Heart right ventricle (tissue), 16 donors: ENCODE results near the gene IMMT. TPM values are rescaled to one million over a fixed set of nuclear protein-coding genes. Genes with fewer than 3 reads are reported as not detected.

Experiments used
- ATAC-seq, 8 donors: fragments of 200-7000 bp; cut with Tn5 transposase; one replicate each; pipeline ENCODE4 v1.9.1; 2020; ENCODE audit warnings: mild to moderate bottlenecking in 8 of 8, moderate library complexity in 8 of 8, moderate number of reproducible peaks in 1 of 8
- DNase-seq, 2 donors: peaks; one replicate each; pipeline ENCODE4 v3.0.0-alpha.2; 2020
- H3K27ac ChIP-seq, 10 donors: fragments of 200-600 bp; sonication (generic) in 2 of 10; one replicate each; pipeline versions ENCODE4 v1.5.0 to v1.8.0; 2020 to 2022; ENCODE audit warnings: mild to moderate bottlenecking in 3 of 10
- H3K27me3 ChIP-seq, 7 donors: fragments of 200-600 bp; one replicate each; pipeline ENCODE4 v1.8.0; 2021 to 2022; ENCODE audit warnings: mild to moderate bottlenecking in 2 of 7
- H3K36me3 ChIP-seq, 9 donors: fragments of 200-600 bp; sonication (generic) in 1 of 9; one replicate each; pipeline versions ENCODE4 v1.5.0 to v1.8.0; 2020 to 2022; ENCODE audit warnings: mild to moderate bottlenecking in 2 of 9
- H3K4me1 ChIP-seq, 9 donors: fragments of 200-600 bp; sonication (generic) in 1 of 9; one replicate each; pipeline versions ENCODE4 v1.5.0 to v1.8.0; 2020 to 2022; ENCODE audit warnings: mild to moderate bottlenecking in 4 of 9
- H3K4me3 ChIP-seq, 10 donors: fragments of 200-600 bp; sonication (generic) in 2 of 10; one replicate each; pipeline versions ENCODE4 v1.5.0 to v1.8.0; 2020 to 2022; ENCODE audit warnings: mild to moderate bottlenecking in 7 of 10, moderate library complexity in 2 of 10
- H3K9me3 ChIP-seq, 11 donors: fragments of 200-600 bp in 10 of 11; sonication (generic) in 2 of 11; one replicate each; pipeline versions ENCODE4 v1.5.0 to v1.8.0; 2013 to 2022; ENCODE audit warnings: mild to moderate bottlenecking in 2 of 11, control low read depth in 1 of 11, moderate library complexity in 1 of 11
- WGBS, 2 donors: extraction: QIAGEN DNeasy Blood & Tissue Kit; methylation state at CpG; one replicate each; pipeline ENCODE4 v1.1.7; 2013; ENCODE audit warnings: inconsistent platforms in 1 of 2; 5-methylcytosine and 5-hydroxymethylcytosine counted together
- intact Hi-C, 10 donors: fragments of 100-400 bp; cut with DNase I; formaldehyde crosslinking; loops; one replicate each; pipeline versions ENCODE4 v1.11.1 to v1.14.2; 2022
- polyA plus RNA-seq, 2 donors: library from polyadenylated mRNA; stranded (reverse); fragments of 200-250 nt; gene quantifications; one replicate each; pipeline ENCODE4 v1.2.3, GENCODE V29; 2013
- total RNA-seq, 10 donors: library from RNA; stranded (reverse); fragmentation: NEBNext Ultra II Directional in 3 of 10; extraction: Animal tissue kit (Norgen Biotek cat#: 25700) in 3 of 10; gene quantifications; one replicate each; pipeline versions ENCODE4 v1.2.1 to v1.2.4, GENCODE V29; 2021 to 2023
- TF ChIP-seq, protein P1 (sequence below), 9 donors: fragments of 200-600 bp; sonication (generic) in 2 of 9; IDR thresholded peaks; one replicate each; pipeline versions ENCODE4 v1.5.0 to v1.8.0; 2021 to 2022; ENCODE audit warnings: antibody characterized with exemption in 9 of 9, mild to moderate bottlenecking in 5 of 9, moderate library complexity in 1 of 9
- donor health status: Arrhythmogenic right ventricular cardiomyopathy.
- donor health status: ischemic (EF 13 %, LVEDD 7.1; RV severe dilation, severe dysfunction).
- donor health status: healthy with polysubstance abuse.
- donor health status: DM: no; HTN: yes; CAD: no.
- donor health status: DM: no; HTN: no; CAD: no.
- donor health status: ischemic (EF 25% LVEDD 6.9; RV normal size, moderate dysfunction).
- donor health status: ischemic (EF 25% LVEDD 5.7; RV mildly dilated, moderate dysfunction).
- donor health status: healthy.
- donor health status: DM: yes; HTN: yes; CAD: no.
- donor health status: Ischemic cardiomyopathy.
- donor health status: ischemic (EF 35%, LVEDD 5.7; RV mildly dilated, moderate dysfunction).
- donor health status: nonischemic (EF 11% LVEDD 7.7; RV severe dilation, severe dysfunction).
- donor health status: DM: yes; HTN: yes; CAD: no.
- donor health status: PGD.
- donor health status: ischemic (EF 29% LVEDD 5.4; RV normal size, mild dysfunction).
- donor health status: nonischemic (EF 23%, LVEDD 6.1; RV moderate dilation, normal function).

The IMMT gene
- total and polyA plus RNA-seq, 12 donors, result 48.2 to 333 (median 298) TPM

DNA sequence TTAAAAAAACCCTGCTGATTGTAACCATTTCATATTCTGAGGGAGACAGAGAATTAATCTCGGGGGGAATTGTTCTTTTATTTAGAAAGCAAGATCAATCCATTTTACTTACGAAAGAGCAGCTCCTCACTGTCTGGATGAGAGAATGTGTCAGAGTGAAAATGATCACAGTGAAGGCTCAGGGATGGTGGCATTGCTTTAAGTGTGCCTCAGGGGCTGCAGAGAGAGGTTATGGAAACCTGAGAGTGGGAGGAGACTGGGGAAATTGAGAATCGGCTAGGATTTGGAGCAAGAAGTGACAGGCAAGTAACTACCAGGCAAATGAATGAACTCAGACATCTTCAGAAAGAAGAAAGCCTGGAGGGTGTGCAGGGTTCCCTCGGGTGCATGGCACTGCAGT lies 38.2 kb upstream of the IMMT start:
- WGBS, 2 donors, result 75 to 77% methylated on average over 4 of the region's 4 CpGs
- DNase-seq, result no peak
- H3K9me3 ChIP-seq, result no peaks in the 10 kb centered on the region
- intact Hi-C loops, result no loop called here
- no peak overlapping the region for H3K27ac ChIP-seq
- TF ChIP-seq, protein P1, sequence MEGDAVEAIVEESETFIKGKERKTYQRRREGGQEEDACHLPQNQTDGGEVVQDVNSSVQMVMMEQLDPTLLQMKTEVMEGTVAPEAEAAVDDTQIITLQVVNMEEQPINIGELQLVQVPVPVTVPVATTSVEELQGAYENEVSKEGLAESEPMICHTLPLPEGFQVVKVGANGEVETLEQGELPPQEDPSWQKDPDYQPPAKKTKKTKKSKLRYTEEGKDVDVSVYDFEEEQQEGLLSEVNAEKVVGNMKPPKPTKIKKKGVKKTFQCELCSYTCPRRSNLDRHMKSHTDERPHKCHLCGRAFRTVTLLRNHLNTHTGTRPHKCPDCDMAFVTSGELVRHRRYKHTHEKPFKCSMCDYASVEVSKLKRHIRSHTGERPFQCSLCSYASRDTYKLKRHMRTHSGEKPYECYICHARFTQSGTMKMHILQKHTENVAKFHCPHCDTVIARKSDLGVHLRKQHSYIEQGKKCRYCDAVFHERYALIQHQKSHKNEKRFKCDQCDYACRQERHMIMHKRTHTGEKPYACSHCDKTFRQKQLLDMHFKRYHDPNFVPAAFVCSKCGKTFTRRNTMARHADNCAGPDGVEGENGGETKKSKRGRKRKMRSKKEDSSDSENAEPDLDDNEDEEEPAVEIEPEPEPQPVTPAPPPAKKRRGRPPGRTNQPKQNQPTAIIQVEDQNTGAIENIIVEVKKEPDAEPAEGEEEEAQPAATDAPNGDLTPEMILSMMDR (IDR thresholded peaks at IDR 0.05), result no peak
- peaks cover 0 to 31% (median 9%) of the 10 kb centered on the region in 9 donors for H3K4me1 ChIP-seq
- no peak overlapping the region for H3K4me3 ChIP-seq
- no peak for ATAC-seq
- H3K27me3 ChIP-seq, result no peaks in the 10 kb centered on the region
- H3K36me3 ChIP-seq, result no peaks in the 10 kb centered on the region

DNA sequence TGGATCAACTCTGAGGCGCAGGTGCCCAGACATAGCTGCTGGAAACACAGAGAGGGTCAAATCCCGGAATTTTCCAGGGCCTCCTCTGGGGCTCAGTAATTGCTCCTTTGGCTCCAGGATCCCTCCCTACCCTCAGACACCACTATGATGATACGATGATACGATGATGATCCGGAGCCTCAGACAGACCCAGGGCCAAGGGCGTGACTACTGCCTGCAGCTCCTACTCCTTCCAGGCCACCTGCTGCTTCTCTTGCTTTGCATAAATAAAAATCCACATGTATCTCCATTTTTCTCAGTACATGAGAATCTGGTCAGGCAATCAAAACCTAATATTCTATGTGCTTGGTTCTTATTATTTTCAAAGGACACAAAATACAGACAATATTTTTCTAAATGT lies 37.6 kb upstream of the IMMT start:
- H3K27me3 ChIP-seq, result no peaks in the 10 kb centered on the region

DNA sequence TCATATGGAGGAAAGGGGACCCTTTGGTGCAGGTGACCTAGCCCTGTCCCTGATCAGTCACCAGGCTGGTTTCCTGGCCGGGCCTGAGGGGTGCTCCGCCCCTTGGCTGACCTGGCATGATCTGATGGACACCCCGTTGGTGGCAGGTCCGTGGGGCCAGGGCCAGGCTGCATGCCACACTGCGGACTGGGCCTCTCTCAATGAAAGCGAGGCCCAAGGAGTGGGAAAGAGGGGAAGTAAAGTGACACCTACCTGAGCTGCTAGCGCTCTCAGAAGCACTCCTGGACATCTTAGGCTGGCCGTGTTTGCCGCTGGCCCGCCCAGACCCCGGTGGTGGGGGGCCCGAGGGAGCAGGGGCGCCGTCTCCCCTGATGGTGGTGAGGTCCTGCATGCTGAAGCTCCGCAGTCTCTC lies 37.1 kb upstream of the IMMT start:
- 83 to 89% methylated on average over 15 of the region's 15 CpGs for WGBS, 2 donors
- no peak overlapping the region for H3K4me3 ChIP-seq
- ATAC-seq (no peak), DNase-seq (no peak)
- H3K27me3 ChIP-seq, result no peaks in the 10 kb centered on the region
- TF ChIP-seq, protein P1 (IDR thresholded peaks at IDR 0.05), result no peak
- no peaks in the 10 kb centered on the region for H3K9me3 ChIP-seq
- no peak overlapping the region for H3K27ac ChIP-seq
- H3K36me3 ChIP-seq, result no peaks in the 10 kb centered on the region
- intact Hi-C loops, result no loop called here
- peaks cover 0 to 31% (median 9%) of the 10 kb centered on the region in 9 donors for H3K4me1 ChIP-seq

More for the DNA sequence above, 37.6 kb upstream of the IMMT start:
- no peak for ATAC-seq
- no peak overlapping the region for H3K27ac ChIP-seq
- intact Hi-C loops, result no loop called here
- H3K9me3 ChIP-seq, result no peaks in the 10 kb centered on the region
- no peaks in the 10 kb centered on the region for H3K36me3 ChIP-seq
- no peak overlapping the region for H3K4me3 ChIP-seq
- no peak for DNase-seq
- TF ChIP-seq, protein P1 (IDR thresholded peaks at IDR 0.05), result no peak
- WGBS, 2 donors, result 92 to 94% methylated on average over 6 of the region's 6 CpGs
- H3K4me1 ChIP-seq, result peaks cover 0 to 31% (median 9%) of the 10 kb centered on the region in 9 donors

DNA sequence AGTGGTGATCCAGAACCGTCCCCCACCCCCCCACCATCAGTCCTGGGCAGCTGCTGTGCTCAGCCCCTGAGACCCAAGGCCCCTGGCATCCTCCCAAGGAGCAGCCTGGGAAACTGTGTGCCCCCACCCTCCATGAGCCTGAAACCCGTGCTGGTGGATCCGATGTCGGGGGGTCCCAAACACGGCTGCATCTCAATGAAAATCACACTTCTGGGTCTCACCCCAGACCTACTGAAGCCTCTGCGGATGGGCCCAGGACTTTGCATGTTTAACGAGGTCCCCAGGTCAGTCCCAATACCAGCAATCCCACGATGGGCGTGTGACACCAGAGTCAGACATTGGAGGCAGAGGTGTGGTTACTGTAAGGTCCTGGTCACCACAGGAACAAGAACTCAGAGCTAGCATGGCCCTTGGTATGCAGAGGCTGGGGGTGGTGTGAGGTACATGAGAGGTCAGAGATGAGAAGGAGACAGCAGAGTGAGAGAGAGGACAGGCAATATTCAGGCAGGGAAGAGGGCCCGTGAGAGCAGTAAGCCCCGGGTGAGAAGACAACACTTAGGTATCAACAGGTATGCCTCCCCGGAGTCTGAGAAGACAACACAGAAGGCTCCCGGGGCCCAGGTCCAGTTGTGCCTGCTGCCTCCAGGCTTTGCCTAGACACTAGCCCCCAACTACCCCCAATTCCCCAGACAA lies 36.6 kb upstream of the IMMT start:
- DNase-seq, result no peak
- Histone ChIP-seq H3K36me3 (no peaks in the 10 kb centered on the region), H3K4me3 (no peak overlapping the region), H3K4me1 (peaks cover 0 to 32% (median 9%) of the 10 kb centered on the region in 9 donors), H3K9me3 (no peaks in the 10 kb centered on the region), H3K27ac (no peak overlapping the region), H3K27me3 (no peaks in the 10 kb centered on the region)
- WGBS, 2 donors, result 89% methylated on average over 13 of the region's 13 CpGs
- ATAC-seq, result no peak
- intact Hi-C loops, result no loop called here
- TF ChIP-seq, protein P1 (IDR thresholded peaks at IDR 0.05), result no peak
